NOMO-1 treated with DMSO at 0.1 percent for 48 hours (cell line): ENCODE results near the gene YTHDC2.

Source experiments
- DNase-seq: peaks from one replicate; lab custom pipeline; 2025; ENCODE audit not compliant: unreplicated experiment; lab: John Stamatoyannopoulos, UW

Gene YTHDC2

DNA sequence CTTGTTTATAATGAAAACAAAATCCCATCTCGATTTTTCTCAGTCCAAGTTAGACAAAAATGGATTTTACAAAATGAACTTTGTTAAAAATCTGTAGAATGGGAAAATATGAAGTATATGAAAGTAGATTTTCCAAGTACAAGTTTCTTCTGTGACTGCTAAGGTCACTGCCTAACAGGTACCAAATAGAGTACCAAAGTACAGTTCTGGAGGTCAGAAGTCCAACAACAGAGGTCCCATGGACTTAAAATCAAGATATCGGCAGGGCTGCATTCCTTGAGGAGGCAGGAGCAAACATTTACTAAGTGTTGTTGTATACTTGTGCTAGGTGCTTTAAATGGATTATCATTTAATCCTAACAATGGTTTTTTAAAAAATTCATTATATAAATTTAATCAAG is 5.9 kb downstream of the YTHDC2 start:
- no peak for DNase-seq

DNA sequence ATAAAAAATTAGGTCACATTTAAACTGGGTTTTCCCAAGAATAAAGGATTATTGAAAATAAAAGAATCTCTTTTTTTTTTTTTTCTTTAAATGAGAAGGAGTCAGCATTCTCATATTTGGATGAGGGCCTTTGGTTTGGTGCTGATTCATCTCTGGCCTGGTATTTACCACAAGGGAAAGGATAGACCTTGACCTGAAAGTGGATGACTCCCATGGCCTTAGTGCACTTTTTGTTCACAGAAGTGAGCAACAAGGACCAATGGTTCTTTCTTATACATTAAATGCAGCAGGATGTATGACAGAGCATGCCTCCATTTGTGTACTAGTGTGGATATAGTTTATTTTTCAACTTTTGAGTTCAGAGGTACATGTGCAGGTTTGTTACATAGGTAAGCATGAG is 6.9 kb downstream of the YTHDC2 start:
- DNase-seq = no peak

- no peak for DNase-seq
These were observed 7.4 kb downstream of the YTHDC2 start for GRCh38 chr5:113520899-113521298.

- DNase-seq = no peak
These were observed 9.7 kb downstream of the YTHDC2 start for GRCh38 chr5:113523168-113523567.

DNA sequence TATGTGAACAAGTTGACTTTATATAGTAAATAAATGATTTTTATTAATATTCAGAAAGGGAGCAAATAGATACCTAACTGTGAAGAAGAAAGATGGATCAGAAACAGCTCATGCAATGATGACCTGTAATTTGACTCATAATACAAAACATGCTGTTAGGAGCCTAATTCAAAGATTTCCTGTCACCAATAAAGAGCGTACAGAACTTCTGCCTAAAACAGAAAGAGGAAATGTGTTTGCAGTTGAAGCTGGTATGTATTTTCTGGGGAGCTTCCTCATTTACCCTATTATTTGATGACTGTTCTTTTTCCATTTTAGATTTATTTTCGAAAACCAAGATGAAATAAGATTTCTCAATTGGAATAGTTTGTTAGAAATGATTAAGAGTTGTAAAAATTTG is 11.4 kb downstream of the YTHDC2 start:
- DNase-seq = peak; percentile 93

DNA sequence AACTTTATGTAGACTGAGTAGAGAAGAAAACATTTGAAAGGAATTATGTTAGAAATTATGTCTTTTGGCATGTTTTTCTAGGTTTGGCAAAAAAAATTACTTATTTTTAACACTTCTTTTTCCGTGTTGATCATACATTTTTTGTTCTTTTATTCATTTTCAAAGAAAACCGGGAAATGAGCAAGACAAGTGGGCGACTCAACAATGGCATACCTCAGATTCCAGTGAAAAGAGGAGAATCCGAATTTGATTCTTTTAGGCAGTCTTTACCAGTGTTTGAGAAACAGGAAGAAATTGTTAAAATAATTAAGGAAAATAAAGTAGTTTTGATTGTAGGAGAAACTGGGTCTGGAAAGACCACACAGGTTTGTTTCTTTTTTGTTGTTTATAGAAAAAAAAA is 12.9 kb downstream of the YTHDC2 start:
- DNase-seq = no peak

DNA sequence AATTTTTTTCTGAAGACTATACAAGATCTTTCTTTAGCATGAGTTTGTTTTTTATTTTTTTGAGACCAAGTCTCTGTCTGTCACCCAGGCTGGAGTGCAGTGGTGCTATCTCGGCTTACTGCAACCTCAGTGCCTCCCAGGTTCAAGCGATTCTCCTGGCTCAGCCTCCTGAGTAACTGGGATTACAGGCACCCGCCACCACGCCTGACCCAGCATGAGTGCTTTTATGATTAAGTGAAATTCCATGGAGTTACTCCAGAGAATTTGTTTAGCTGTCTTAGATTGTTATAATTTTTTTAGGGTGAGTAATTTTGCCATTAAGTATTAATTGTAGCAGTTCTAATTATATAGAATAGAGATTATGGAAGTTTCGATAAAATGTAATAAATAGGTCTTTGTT is 14.3 kb downstream of the YTHDC2 start:
- no peak for DNase-seq

DNA sequence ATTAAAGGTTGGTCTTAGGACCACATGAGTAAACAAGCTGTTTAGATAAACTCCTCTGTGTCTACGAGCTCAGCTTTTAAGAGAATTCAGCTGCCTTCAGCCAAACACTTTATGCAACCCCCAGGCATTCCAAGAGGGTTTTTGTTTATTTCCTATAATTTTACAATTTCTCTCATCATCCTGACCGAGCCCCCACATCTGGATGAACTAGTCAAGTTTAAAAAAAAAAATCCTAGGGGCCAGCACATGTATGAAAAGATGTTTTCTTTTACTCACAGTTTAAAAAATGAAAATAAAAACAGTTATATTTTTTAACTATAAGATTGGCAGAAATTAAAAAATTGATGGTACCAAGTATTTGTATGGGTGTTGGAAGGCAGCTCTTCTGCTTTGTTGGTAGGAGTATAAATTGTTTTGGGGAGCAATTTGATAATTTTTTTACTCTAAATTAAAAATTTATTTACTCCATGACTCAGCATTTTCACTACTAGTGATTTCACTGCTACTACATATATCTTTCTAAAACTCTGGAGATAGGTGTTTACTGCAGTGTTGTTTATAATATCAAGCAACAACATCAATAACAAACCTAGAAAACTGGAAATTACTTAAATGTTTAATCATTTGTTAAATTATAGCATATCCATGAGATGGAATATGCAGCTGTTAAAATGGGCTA is 18.1 kb downstream of the YTHDC2 start:
- no peak for DNase-seq

DNA sequence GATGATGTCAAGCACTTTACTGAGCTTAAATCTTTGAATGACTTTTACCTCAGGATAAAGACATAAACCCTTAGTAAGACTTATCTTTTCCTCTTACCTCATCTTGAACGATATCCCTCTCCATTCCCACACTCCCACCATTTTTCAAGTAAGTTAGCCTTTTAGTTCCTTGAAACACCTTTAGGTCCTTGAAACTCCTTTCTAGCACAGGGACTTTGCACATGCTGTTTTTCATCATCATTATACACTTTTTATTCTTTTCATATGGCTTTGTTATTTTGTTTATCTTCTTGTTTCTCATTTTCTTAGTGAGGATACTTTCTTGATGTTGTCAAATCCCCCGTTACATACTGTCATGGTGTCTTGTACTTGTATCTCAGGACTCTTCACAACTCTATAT is 24.8 kb downstream of the YTHDC2 start:
- no peak for DNase-seq

- peak; percentile 30 for DNase-seq
These were observed 33.2 kb downstream of the YTHDC2 start for GRCh38 chr5:113546703-113547183.

- DNase-seq = no peak
These were observed 34.9 kb downstream of the YTHDC2 start for GRCh38 chr5:113548396-113548795.

GRCh38 chr5:113552137-113552536 is 38.6 kb downstream of the YTHDC2 start:
- peak; percentile 50 for DNase-seq

GRCh38 chr5:113552620-113553019 is 39.1 kb downstream of the YTHDC2 start:
- no peak for DNase-seq

DNA sequence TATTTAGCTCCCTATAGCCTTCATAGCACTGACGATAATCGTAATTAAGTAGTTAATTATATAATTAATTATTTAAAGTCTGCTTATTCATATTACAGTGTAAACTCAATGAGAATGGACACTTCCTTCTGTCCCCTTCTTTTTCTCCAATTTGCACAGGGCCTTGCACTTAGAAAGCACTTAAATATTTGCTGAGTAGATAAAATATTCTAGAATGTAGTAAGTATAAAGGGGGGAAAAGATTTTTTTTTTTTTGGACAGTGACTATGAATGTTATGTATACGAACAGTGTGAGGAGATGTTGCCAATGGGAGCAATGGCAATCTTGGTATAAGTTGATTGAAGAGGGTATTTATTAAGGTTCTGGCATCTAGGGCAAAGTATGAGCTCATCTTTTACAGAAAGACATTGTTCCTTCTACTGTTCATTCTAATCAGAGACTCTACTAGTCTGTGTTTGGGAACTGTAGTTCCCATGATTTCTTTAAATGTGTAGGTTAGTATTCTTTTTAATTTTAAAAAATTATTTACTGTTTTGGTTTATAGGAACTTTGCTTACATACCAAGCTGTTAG is 49.4 kb downstream of the YTHDC2 start:
- DNase-seq = no peak

- no peak for DNase-seq
These were observed 55.9 kb downstream of the YTHDC2 start for GRCh38 chr5:113569396-113569795.

- DNase-seq = no peak
These were observed 59.2 kb downstream of the YTHDC2 start for GRCh38 chr5:113572716-113573115.

DNA sequence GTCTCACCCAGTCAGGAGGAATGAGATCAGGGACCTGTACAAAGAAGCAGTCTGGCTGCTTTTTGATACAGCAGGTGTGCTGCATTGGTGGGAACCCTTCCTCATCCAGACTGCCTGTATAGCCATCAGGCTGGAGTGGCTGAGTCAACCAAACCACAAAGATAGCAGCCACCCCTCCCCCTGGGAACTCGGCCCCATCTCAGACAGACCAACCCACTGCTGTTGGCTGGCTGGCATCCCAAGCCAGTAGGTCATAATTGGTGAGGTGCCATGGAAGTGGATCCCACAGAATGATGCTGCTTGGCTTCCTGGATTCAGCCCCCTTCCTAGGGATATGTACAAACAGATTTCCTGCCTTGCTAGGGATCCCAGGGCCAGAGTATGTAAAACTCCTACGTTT is 60.9 kb downstream of the YTHDC2 start:
- no peak for DNase-seq

- no peak for DNase-seq
These were observed 61.6 kb downstream of the YTHDC2 start for GRCh38 chr5:113575074-113575473.

DNA sequence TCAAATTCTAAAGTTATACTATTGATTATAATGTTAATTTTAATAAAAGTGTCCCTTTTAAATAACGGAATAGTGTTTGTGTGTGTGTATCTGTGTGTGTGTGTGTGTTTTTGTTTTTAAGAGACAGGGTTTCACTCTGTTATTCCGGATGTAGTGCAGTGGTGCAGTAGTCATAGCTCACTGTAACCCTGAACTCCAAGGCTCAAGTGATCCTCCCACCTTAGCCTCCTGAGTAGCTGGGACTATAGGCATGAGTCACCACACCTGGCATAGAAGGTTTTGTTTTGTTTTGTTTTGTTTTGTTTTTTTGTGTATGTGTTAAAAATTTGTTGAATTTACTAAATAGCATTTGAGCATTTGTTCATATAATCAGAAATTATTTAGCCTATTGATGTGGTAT is 64.6 kb downstream of the YTHDC2 start:
- DNase-seq = no peak

- DNase-seq = no peak
These were observed 67.9 kb downstream of the YTHDC2 start for GRCh38 chr5:113581388-113581787.

DNA sequence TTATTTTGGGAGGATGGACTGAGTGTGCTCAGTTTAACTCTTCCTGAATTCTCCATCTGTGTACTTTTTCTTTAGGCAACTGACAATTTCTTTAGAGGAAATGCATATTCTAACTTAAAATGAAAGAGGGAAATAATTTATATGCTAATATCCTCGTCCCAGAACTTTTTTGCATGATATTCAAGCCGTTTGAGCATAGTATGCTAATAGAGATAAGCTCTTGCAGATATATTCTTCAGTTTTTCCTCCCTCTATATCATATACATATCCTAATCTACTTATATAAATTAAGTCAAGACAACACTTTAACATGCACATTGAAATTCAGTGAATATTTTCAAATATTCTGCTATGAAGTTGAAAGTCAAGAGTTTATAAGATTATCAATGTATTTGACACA is 84.7 kb downstream of the YTHDC2 start:
- no peak for DNase-seq

DNA sequence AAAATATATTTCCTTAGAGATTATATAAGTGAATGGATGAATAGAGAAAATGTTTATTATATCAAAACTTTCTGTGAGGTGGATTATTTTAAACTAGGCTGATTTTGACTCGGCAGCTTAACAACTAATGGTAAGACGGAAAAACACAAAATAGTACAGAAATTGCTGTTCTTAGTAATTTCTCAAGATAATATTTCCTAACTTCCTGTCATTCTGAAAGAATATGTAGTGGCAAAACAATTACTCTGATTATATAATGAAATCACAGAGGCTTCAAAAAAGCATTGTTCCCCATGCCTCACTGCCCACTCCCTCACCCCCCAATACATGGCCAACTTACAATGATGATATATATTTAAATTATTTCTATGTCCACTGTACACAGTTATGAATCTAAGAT is 85.4 kb downstream of the YTHDC2 start:
- DNase-seq = peak; percentile 18
